ENCODE results near the gene MRPL3.
"Not testable (repeated sequence)": the region's sequence is repeated elsewhere in the genome, so short reads cannot be mapped to it uniquely, and the experiment has no call there.

The MRPL3 gene

GRCh38 chr3:131494706-131495105 lies 8.1 kb downstream of the MRPL3 start:
- DNase-seq (ENCODE audit: low read depth), result no peak
- H3K36me3 ChIP-seq (ENCODE audit: control insufficient read depth, insufficient read depth, low read length, severe bottlenecking), result peaks cover 85% of the 10 kb centered on the region
- H3K27me3 ChIP-seq (replicated peaks; ENCODE audit: control insufficient read depth, insufficient read depth, low read length), result no peaks in the 10 kb centered on the region
- H3K4me3 ChIP-seq (ENCODE audit: low read length), result no peak overlapping the region
- no peak overlapping the region for H3K9ac ChIP-seq (ENCODE audit: low read length)
- no peaks in the 10 kb centered on the region for H3K9me3 ChIP-seq (ENCODE audit: control insufficient read depth, low read length)
- no peaks in the 10 kb centered on the region for H3K4me1 ChIP-seq (ENCODE audit: control insufficient read depth, insufficient read depth, low read length)

- no peak for DNase-seq (ENCODE audit: low read depth)
- Histone ChIP-seq H3K9me3 (ENCODE audit: control insufficient read depth, low read length) (no peaks in the 10 kb centered on the region), H3K4me1 (ENCODE audit: control insufficient read depth, insufficient read depth, low read length) (no peaks in the 10 kb centered on the region), H3K27me3 (replicated peaks; ENCODE audit: control insufficient read depth, insufficient read depth, low read length) (no peaks in the 10 kb centered on the region), H3K4me3 (ENCODE audit: low read length) (no peak overlapping the region), H3K9ac (ENCODE audit: low read length) (no peak overlapping the region), H3K36me3 (ENCODE audit: control insufficient read depth, insufficient read depth, low read length, severe bottlenecking) (peaks cover 81% of the 10 kb centered on the region)
These were observed 11.0 kb downstream of the MRPL3 start for GRCh38 chr3:131491775-131492174.

- Histone ChIP-seq H3K36me3 (ENCODE audit: control insufficient read depth, insufficient read depth, low read length, severe bottlenecking) (peaks cover 74% of the 10 kb centered on the region), H3K9me3 (ENCODE audit: control insufficient read depth, low read length) (no peaks in the 10 kb centered on the region)
These were observed 11.7 kb downstream of the MRPL3 start for GRCh38 chr3:131491084-131491483.

GRCh38 chr3:131486545-131486944 lies 16.2 kb downstream of the MRPL3 start:
- H3K4me3 ChIP-seq (ENCODE audit: low read length); H3K27me3 ChIP-seq (replicated peaks; ENCODE audit: control insufficient read depth, insufficient read depth, low read length); DNase-seq (ENCODE audit: low read depth); H3K4me1 ChIP-seq (ENCODE audit: control insufficient read depth, insufficient read depth, low read length); H3K9ac ChIP-seq (ENCODE audit: low read length); H3K9me3 ChIP-seq (ENCODE audit: control insufficient read depth, low read length): not testable (repeated sequence)
- peaks cover 69% of the 10 kb centered on the region for H3K36me3 ChIP-seq (ENCODE audit: control insufficient read depth, insufficient read depth, low read length, severe bottlenecking)

More at GRCh38 chr3:131491084-131491483, 11.7 kb downstream of the MRPL3 start:
- H3K9ac ChIP-seq (ENCODE audit: low read length), result no peak overlapping the region
- H3K27me3 ChIP-seq (replicated peaks; ENCODE audit: control insufficient read depth, insufficient read depth, low read length), result no peaks in the 10 kb centered on the region
- H3K4me1 ChIP-seq (ENCODE audit: control insufficient read depth, insufficient read depth, low read length), result no peaks in the 10 kb centered on the region
- H3K4me3 ChIP-seq (ENCODE audit: low read length), result no peak overlapping the region
- no peak for DNase-seq (ENCODE audit: low read depth)

- Histone ChIP-seq H3K9ac (ENCODE audit: low read length) (no peak overlapping the region), H3K4me1 (ENCODE audit: control insufficient read depth, insufficient read depth, low read length) (peaks cover 7% of the 10 kb centered on the region), H3K27me3 (replicated peaks; ENCODE audit: control insufficient read depth, insufficient read depth, low read length) (no peaks in the 10 kb centered on the region), H3K4me3 (ENCODE audit: low read length) (no peak overlapping the region), H3K9me3 (ENCODE audit: control insufficient read depth, low read length) (no peaks in the 10 kb centered on the region), H3K36me3 (ENCODE audit: control insufficient read depth, insufficient read depth, low read length, severe bottlenecking) (peaks cover 70% of the 10 kb centered on the region)
- DNase-seq (ENCODE audit: low read depth), result no peak
These were observed 17.7 kb downstream of the MRPL3 start for GRCh38 chr3:131485119-131485518.

GRCh38 chr3:131484496-131485111 lies 18.2 kb downstream of the MRPL3 start:
- H3K36me3 ChIP-seq (ENCODE audit: control insufficient read depth, insufficient read depth, low read length, severe bottlenecking), result peaks cover 70% of the 10 kb centered on the region
- peaks cover 7% of the 10 kb centered on the region for H3K4me1 ChIP-seq (ENCODE audit: control insufficient read depth, insufficient read depth, low read length)
- no peak for DNase-seq (ENCODE audit: low read depth)
- H3K9me3 ChIP-seq (ENCODE audit: control insufficient read depth, low read length), result no peaks in the 10 kb centered on the region
- H3K9ac ChIP-seq (ENCODE audit: low read length), result no peak overlapping the region
- H3K4me3 ChIP-seq (ENCODE audit: low read length), result no peak overlapping the region
- H3K27me3 ChIP-seq (replicated peaks; ENCODE audit: control insufficient read depth, insufficient read depth, low read length), result no peaks in the 10 kb centered on the region

GRCh38 chr3:131480116-131480515 lies 22.7 kb downstream of the MRPL3 start:
- Histone ChIP-seq H3K4me1 (ENCODE audit: control insufficient read depth, insufficient read depth, low read length) (peaks cover 2% of the 10 kb centered on the region), H3K4me3 (ENCODE audit: low read length) (no peak overlapping the region), H3K27me3 (replicated peaks; ENCODE audit: control insufficient read depth, insufficient read depth, low read length) (no peaks in the 10 kb centered on the region), H3K9me3 (ENCODE audit: control insufficient read depth, low read length) (no peaks in the 10 kb centered on the region), H3K9ac (ENCODE audit: low read length) (no peak overlapping the region), H3K36me3 (ENCODE audit: control insufficient read depth, insufficient read depth, low read length, severe bottlenecking) (peaks cover 71% of the 10 kb centered on the region)
- no peak for DNase-seq (ENCODE audit: low read depth)

- H3K9ac ChIP-seq (ENCODE audit: low read length), result no peak overlapping the region
- H3K4me3 ChIP-seq (ENCODE audit: low read length), result no peak overlapping the region
- H3K4me1 ChIP-seq (ENCODE audit: control insufficient read depth, insufficient read depth, low read length), result no peaks in the 10 kb centered on the region
- H3K27me3 ChIP-seq (replicated peaks; ENCODE audit: control insufficient read depth, insufficient read depth, low read length), result no peaks in the 10 kb centered on the region
- no peaks in the 10 kb centered on the region for H3K9me3 ChIP-seq (ENCODE audit: control insufficient read depth, low read length)
- DNase-seq (ENCODE audit: low read depth), result no peak
- peaks cover 56% of the 10 kb centered on the region for H3K36me3 ChIP-seq (ENCODE audit: control insufficient read depth, insufficient read depth, low read length, severe bottlenecking)
These were observed 25.0 kb downstream of the MRPL3 start for GRCh38 chr3:131477813-131478212.

GRCh38 chr3:131474115-131474514 lies 28.7 kb downstream of the MRPL3 start:
- Histone ChIP-seq H3K36me3 (ENCODE audit: control insufficient read depth, insufficient read depth, low read length, severe bottlenecking) (peaks cover 53% of the 10 kb centered on the region), H3K4me3 (ENCODE audit: low read length) (no peak overlapping the region), H3K27me3 (replicated peaks; ENCODE audit: control insufficient read depth, insufficient read depth, low read length) (no peaks in the 10 kb centered on the region), H3K9ac (ENCODE audit: low read length) (no peak overlapping the region), H3K9me3 (ENCODE audit: control insufficient read depth, low read length) (no peaks in the 10 kb centered on the region), H3K4me1 (ENCODE audit: control insufficient read depth, insufficient read depth, low read length) (no peaks in the 10 kb centered on the region)
- DNase-seq (ENCODE audit: low read depth), result no peak

GRCh38 chr3:131470377-131470776 lies 32.4 kb downstream of the MRPL3 start:
- Histone ChIP-seq H3K9ac (ENCODE audit: low read length) (no peak overlapping the region), H3K4me1 (ENCODE audit: control insufficient read depth, insufficient read depth, low read length) (no peaks in the 10 kb centered on the region), H3K36me3 (ENCODE audit: control insufficient read depth, insufficient read depth, low read length, severe bottlenecking) (peaks cover 68% of the 10 kb centered on the region), H3K9me3 (ENCODE audit: control insufficient read depth, low read length) (no peaks in the 10 kb centered on the region), H3K4me3 (ENCODE audit: low read length) (no peak overlapping the region), H3K27me3 (replicated peaks; ENCODE audit: control insufficient read depth, insufficient read depth, low read length) (no peaks in the 10 kb centered on the region)
- DNase-seq (ENCODE audit: low read depth), result no peak

- no peaks in the 10 kb centered on the region for H3K9me3 ChIP-seq (ENCODE audit: control insufficient read depth, low read length)
- H3K27me3 ChIP-seq (replicated peaks; ENCODE audit: control insufficient read depth, insufficient read depth, low read length), result no peaks in the 10 kb centered on the region
- no peak overlapping the region for H3K9ac ChIP-seq (ENCODE audit: low read length)
- peaks cover 17% of the 10 kb centered on the region for H3K4me1 ChIP-seq (ENCODE audit: control insufficient read depth, insufficient read depth, low read length)
- H3K4me3 ChIP-seq (ENCODE audit: low read length), result no peak overlapping the region
- peaks cover 37% of the 10 kb centered on the region for H3K36me3 ChIP-seq (ENCODE audit: control insufficient read depth, insufficient read depth, low read length, severe bottlenecking)
- DNase-seq (ENCODE audit: low read depth), result no peak
These were observed 44.1 kb downstream of the MRPL3 start for GRCh38 chr3:131458653-131459052.

- no peaks in the 10 kb centered on the region for H3K9me3 ChIP-seq (ENCODE audit: control insufficient read depth, low read length)
- H3K4me1 ChIP-seq (ENCODE audit: control insufficient read depth, insufficient read depth, low read length), result peaks cover 21% of the 10 kb centered on the region
- no peak overlapping the region for H3K9ac ChIP-seq (ENCODE audit: low read length)
- H3K27me3 ChIP-seq (replicated peaks; ENCODE audit: control insufficient read depth, insufficient read depth, low read length), result no peaks in the 10 kb centered on the region
- peaks cover 23% of the 10 kb centered on the region for H3K36me3 ChIP-seq (ENCODE audit: control insufficient read depth, insufficient read depth, low read length, severe bottlenecking)
- H3K4me3 ChIP-seq (ENCODE audit: low read length), result no peak overlapping the region
- no peak for DNase-seq (ENCODE audit: low read depth)
These were observed 45.6 kb downstream of the MRPL3 start for GRCh38 chr3:131457220-131457619.
